Activated gamma-delta T cell treated with anti-CD3 and anti-CD28 coated beads, Interleukin-2, amount 50 U/mL, for 16 hours (primary cell): ENCODE results near the gene UVRAG.

Experiments
- DNase-seq: peaks from one replicate; pipeline ENCODE4 v3.0.0-alpha.2; 2020; ENCODE audit warnings: low read depth

UVRAG gene

GRCh38 chr11:76172583-76172982, 357.6 kb downstream of the UVRAG start:
- no peak for DNase-seq

GRCh38 chr11:76173663-76174062, 358.7 kb downstream of the UVRAG start:
- no peak for DNase-seq

- no peak for DNase-seq
Measured at GRCh38 chr11:76174330-76174729, 359.3 kb downstream of the UVRAG start.

- DNase-seq: no peak
Measured at GRCh38 chr11:76175783-76176182, 360.8 kb downstream of the UVRAG start.

GRCh38 chr11:76176463-76176862, 361.5 kb downstream of the UVRAG start:
- no peak for DNase-seq

GRCh38 chr11:76177250-76177686, 362.3 kb downstream of the UVRAG start:
- no peak for DNase-seq

GRCh38 chr11:76179147-76179546, 364.1 kb downstream of the UVRAG start:
- no peak for DNase-seq

GRCh38 chr11:76181371-76181770, 366.4 kb downstream of the UVRAG start:
- no peak for DNase-seq

- no peak for DNase-seq
Measured at GRCh38 chr11:76184551-76184993, 369.6 kb downstream of the UVRAG start.

GRCh38 chr11:76185511-76185910, 370.5 kb downstream of the UVRAG start:
- DNase-seq: no peak

GRCh38 chr11:76185931-76186401, 371.0 kb downstream of the UVRAG start:
- DNase-seq: no peak

GRCh38 chr11:76186776-76187279, 371.8 kb downstream of the UVRAG start:
- no peak for DNase-seq

GRCh38 chr11:76188873-76189272, 373.9 kb downstream of the UVRAG start:
- no peak for DNase-seq

GRCh38 chr11:76189682-76190081, 374.7 kb downstream of the UVRAG start:
- DNase-seq: no peak

- no peak for DNase-seq
Measured at GRCh38 chr11:76190376-76190775, 375.4 kb downstream of the UVRAG start.
